GM12891 (cell line): ENCODE results near the gene IRS1.

Experiments
- DNase-seq: peaks from one replicate; pipeline ENCODE4 v3.0.0; 2011; ENCODE audit warnings: low spot score; ENCODE audit not compliant: insufficient read length
- FAIRE-seq: peaks from 2 replicates; lab custom pipeline; 2011; peaks lifted over from hg19 to GRCh38; lab: Jason Lieb, UNC
- PAX5 ChIP-seq: IDR thresholded peaks from 2 replicates; pipeline ENCODE4 v1.6.1; 2011; ENCODE audit warnings: low read length, moderate library complexity, mild to moderate bottlenecking; ENCODE audit not compliant: insufficient read depth, severe bottlenecking
- POLR2A ChIP-seq: IDR thresholded peaks from 2 replicates; pipeline ENCODE4 v1.6.1; 2011; ENCODE audit warnings: low read depth, low read length, control low read depth
- POLR2AphosphoS5 ChIP-seq: IDR thresholded peaks from 2 replicates; pipeline ENCODE4 v1.6.1; 2011; ENCODE audit warnings: low read depth, low read length, control low read depth
- POU2F2 ChIP-seq: IDR thresholded peaks from 2 replicates; pipeline ENCODE4 v1.6.1; 2011; ENCODE audit warnings: low read depth, mild to moderate bottlenecking, control low read depth, low read length, moderate library complexity
- SPI1 ChIP-seq: IDR thresholded peaks from 2 replicates; pipeline ENCODE4 v1.6.1; 2011; ENCODE audit warnings: low read depth, low read length, control low read depth
- TAF1 ChIP-seq: IDR thresholded peaks from 2 replicates; pipeline ENCODE4 v1.6.1; 2011; ENCODE audit warnings: low read depth, low read length, control low read depth

The IRS1 gene

GRCh38 chr2:226730481-226730880 lies 69.1 kb downstream of the IRS1 start:
- TF ChIP-seq PAX5 (no peak), TAF1 (no peak), POLR2AphosphoS5 (no peak), SPI1 (no peak)
- FAIRE-seq (no peak), DNase-seq (no peak)

DNA sequence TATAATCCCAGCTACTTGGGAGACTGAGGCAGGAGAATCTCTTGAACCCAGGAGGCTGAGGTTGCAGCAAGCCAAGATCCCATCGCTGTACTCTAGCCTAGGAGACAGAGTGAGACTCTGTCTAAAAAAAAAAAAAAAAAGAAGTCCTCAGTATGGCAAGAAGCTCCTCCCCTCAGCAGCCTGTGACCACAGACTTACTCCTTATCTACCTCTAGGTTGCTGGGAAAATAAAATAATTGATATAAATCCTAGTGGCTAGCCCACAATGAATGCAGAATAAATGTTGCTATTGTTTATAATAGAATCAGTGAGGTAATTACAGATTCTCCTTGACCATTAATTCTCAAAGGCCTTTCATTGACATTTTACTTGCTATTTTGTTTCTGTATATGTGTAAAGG lies 70.6 kb downstream of the IRS1 start:
- TF ChIP-seq POLR2A (no peak), POU2F2 (no peak), SPI1 (no peak), TAF1 (no peak), PAX5 (no peak), POLR2AphosphoS5 (no peak)

DNA sequence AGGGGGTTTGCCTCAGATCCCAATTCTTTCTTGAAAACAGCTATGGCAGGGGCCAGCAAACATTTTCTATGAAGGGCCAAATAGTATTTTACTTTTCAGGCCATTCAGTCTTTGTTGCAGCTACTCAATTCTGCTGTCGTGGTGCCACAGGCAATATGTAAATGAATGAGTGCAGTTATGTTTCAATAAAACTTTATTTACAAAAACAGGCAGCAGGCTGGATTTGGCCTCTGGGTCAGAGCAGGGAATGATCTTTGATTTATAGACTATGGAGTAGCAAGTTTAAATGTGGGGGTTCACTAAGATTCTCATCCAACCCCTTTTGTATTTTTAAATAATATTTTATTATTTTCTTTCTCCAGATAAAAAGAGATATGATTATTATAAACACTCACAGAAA lies 72.4 kb downstream of the IRS1 start:
- no peak for TF ChIP-seq POLR2A
- no peak for TF ChIP-seq POLR2AphosphoS5
- no peak for TF ChIP-seq POU2F2
- no peak for TF ChIP-seq SPI1
- no peak for TF ChIP-seq TAF1
- no peak for TF ChIP-seq PAX5
- FAIRE-seq (no peak), DNase-seq (no peak)

More for the DNA sequence above, 70.6 kb downstream of the IRS1 start:
- DNase-seq (no peak), FAIRE-seq (no peak)

DNA sequence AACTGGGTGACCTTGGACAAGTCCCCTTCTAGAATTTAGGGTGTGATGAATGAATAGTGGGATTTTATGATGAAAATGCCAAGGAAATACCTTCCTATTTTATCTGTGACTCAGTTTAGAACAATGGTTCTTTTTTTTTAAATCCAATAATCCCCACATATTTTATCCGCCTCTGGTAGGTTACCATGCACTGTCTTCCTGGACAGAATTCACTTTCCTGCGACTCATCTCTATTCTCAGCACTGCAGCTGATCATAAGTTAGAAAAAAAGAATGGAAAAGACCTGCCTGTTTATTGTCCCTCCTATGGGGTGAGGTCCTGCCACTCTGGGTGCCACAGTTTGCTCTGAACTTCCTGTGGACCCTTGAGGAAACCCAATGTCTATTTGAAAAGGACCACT lies 73.1 kb downstream of the IRS1 start:
- no peak for DNase-seq
- FAIRE-seq = no peak

GRCh38 chr2:226725126-226725860 lies 74.3 kb downstream of the IRS1 start:
- no peak for DNase-seq
- no peak for TF ChIP-seq PAX5
- no peak for TF ChIP-seq POLR2A
- no peak for TF ChIP-seq POLR2AphosphoS5
- TF ChIP-seq POU2F2 = no peak
- TF ChIP-seq SPI1 = no peak
- TF ChIP-seq TAF1 = no peak
- FAIRE-seq = no peak

More for the DNA sequence above, 73.1 kb downstream of the IRS1 start:
- TF ChIP-seq POLR2AphosphoS5 = no peak
- TF ChIP-seq POU2F2 = no peak
- no peak for TF ChIP-seq TAF1
- no peak for TF ChIP-seq POLR2A
- TF ChIP-seq SPI1 = no peak
- no peak for TF ChIP-seq PAX5

DNA sequence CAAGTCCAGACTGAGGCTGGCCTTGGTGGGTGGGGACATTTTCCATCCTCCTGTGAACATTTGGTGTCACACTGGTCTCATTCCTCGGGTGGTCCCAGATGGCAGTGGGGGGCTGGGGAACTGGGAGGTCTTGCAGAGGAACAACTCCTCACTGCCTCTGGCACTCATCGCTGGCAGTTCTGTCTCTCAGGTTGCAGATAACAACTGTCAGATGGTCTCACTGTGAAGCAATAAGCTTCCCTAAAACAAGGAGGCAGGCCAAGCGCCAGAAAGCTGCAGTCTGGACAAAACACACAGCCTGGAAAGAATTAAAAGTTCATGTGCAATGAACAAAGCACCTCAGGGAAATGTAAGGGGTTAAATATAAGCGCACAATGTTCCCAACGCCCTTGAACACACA lies 78.1 kb downstream of the IRS1 start:
- FAIRE-seq = no peak
- no peak for DNase-seq
- TF ChIP-seq SPI1 (no peak), POU2F2 (no peak), PAX5 (no peak), POLR2AphosphoS5 (no peak), TAF1 (no peak), POLR2A (no peak)

- TF ChIP-seq POLR2AphosphoS5 = no peak
- TF ChIP-seq SPI1 = no peak
- TF ChIP-seq POU2F2 = no peak
- TF ChIP-seq POLR2A = no peak
- TF ChIP-seq TAF1 = no peak
- TF ChIP-seq PAX5 = no peak
- no peak for FAIRE-seq
- DNase-seq = no peak
These were observed 78.7 kb downstream of the IRS1 start for GRCh38 chr2:226720948-226721347.

- DNase-seq (no peak), FAIRE-seq (no peak)
- TF ChIP-seq POLR2A (no peak), TAF1 (no peak), SPI1 (no peak), POLR2AphosphoS5 (no peak), POU2F2 (no peak), PAX5 (no peak)
These were observed 81.9 kb downstream of the IRS1 start for GRCh38 chr2:226717719-226718118.

DNA sequence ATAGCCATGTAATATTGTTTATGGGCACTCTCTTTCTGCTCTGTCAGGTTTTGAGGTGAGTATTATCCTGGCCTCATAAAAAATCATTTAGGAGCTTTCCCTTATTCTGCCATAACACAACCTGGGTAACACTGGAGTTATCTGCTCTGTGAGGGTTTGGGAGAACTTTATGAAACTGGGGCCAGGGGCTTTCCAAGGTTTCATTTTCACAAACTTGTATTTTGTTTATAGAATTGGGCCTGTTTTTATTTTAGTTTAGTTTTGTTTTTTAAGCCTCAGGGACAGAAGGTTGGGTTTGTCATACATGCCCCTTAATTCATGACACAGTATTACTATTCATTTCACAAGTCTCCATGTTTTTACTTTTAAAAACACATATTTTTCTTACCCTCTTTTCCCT lies 83.5 kb downstream of the IRS1 start:
- no peak for FAIRE-seq
- DNase-seq = no peak
- TF ChIP-seq POLR2AphosphoS5 (no peak), PAX5 (no peak), TAF1 (no peak), POLR2A (no peak), SPI1 (no peak), POU2F2 (no peak)
